ENCODE results near the gene PTPRN2.
"Not testable (repeated sequence)": the region's sequence is repeated elsewhere in the genome, so short reads cannot be mapped to it uniquely, and the experiment has no call there.

The PTPRN2 gene

DNA sequence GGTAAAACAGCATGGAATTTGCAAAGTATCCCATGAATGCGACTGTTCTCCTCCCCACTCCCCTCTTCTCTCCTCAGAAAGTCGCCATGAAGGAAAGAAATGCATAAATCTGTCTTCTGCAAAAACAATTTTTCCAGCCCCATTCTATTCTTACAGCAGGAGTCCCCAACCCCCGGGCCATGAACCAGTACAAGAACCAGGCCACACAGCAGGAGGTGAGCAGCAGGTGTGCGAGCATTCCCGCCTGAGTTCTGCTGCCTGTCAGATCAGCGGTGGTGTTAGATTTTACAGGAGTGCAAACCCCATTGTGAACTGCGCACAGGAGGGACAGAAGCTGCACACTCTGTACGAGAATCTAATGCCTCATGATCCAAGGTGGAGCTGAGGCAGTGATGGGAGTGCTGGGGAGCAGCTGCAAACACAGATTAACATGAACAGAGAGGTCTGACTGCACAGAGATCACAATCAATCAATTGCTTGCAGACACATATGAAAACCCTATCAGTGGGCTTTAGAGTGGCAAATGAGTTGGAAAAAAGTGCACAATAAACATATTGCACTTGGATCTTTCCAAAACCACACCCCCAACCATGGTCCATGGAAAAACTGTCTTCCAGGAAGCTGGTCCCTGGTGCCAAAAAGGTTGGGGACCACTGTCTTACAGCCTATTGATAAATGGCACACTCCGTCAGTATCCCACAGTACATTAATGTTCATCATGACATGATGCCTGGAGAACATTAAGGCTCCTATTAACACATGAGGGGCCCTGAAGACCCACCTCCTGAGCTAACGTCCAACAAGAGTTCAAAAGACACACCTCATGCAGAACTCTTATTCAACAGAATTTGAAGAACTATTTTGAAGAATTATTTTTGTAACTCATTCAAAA, 205.0 kb downstream of the PTPRN2 start:
- DNase-seq (ENCODE audit: low read depth, low spot score): no peak

DNA sequence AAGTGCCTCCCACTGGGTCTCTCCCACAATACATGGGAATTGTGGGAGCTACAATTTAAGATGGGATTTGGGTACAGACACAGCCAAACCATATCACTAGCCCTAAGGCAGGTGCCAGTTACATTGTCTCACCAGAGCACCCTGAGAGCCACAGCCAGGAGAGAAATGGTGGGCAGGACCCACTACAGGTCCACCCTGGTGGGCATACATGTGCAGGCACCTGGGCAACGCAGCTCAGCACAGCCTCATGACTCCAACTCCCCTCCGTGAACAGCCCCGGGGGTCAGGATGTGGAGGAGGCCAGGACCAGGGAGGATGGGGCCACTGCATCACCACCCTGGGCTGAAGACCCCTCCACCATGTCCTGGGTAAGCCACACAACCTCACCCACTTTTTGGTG, 205.7 kb downstream of the PTPRN2 start:
- no peak for DNase-seq (ENCODE audit: low read depth, low spot score)
- no peak overlapping the region for H3K27ac ChIP-seq

More for the DNA sequence above, 205.0 kb downstream of the PTPRN2 start:
- H3K27ac ChIP-seq: no peak overlapping the region

DNA sequence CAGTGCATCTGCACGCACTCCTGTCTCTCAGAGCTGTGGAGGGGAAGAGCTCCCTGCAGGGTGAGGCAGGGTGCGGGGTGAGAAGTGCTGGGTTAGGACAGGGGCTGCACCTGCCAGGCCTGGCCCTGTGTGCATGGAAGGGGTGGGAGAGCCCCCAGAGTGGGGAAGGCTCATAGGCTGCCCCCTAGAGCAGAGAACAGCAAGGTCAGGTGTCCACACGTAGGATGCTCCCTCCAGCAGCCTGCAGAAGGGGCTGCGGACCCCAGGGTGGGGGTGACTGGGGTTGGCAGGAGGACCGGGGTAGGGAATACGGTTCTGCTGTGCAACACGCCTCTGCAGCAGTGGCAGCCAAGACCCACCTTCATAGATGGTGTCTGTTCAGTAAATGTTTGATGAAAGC, 208.6 kb downstream of the PTPRN2 start:
- DNase-seq (ENCODE audit: low read depth, low spot score): no peak

DNA sequence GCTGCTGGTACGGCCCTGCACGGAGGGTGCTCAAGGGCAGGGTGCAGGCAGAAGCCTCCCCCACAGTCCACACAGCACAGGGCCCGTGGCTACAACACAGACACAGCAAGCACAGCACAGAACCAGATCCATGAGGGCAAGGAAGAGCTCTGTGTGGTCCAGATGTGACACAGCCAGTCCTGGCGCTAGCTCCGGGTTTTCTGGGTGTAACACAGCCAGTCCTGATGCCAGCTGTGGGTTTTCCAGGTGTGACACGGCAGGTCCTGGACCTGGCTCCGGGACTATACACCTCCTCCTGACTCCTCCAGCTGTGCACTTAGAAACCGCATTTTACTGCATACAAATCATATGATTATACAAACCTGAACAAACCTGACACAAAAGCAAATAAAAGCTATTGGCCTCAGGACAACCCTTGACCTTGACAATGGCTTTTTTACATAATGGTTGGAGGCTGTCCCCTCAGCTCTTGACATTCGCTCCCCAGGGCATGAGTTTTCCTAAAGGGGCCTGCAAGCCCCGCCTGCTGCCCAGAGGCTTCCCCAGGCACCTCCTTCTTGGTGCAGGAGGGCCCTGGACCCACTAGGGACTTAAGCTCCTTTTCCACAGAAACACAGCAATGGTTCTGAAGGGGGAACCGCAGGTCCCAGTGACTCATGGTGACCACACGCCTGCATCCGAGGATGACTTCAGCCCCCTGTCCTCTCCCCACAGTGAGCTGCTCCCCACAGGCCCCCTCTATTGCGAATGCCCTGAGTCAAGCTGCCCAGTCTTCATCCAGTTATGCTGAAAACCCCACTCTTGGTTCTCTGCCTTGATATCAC, 209.6 kb downstream of the PTPRN2 start:
- DNase-seq (ENCODE audit: low read depth, low spot score): no peak
- H3K27ac ChIP-seq: no peak overlapping the region

More for the DNA sequence above, 208.6 kb downstream of the PTPRN2 start:
- no peak overlapping the region for H3K27ac ChIP-seq

DNA sequence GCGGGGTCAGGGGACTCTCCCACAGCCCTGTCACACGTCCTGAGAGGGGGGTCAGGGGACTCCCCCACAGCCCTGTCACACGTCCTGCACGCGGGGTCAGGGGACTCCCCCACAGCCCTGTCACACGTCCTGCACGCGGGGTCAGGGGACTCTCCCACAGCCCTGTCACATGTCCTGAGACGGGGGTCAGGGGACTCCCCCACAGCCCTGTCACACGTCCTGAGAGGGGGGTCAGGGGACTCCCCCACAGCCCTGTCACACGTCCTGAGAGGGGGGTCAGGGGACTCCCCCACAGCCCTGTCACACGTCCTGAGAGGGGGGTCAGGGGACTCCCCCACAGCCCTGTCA, 210.8 kb downstream of the PTPRN2 start:
- not testable (repeated sequence) for H3K27ac ChIP-seq; DNase-seq (ENCODE audit: low read depth, low spot score)

DNA sequence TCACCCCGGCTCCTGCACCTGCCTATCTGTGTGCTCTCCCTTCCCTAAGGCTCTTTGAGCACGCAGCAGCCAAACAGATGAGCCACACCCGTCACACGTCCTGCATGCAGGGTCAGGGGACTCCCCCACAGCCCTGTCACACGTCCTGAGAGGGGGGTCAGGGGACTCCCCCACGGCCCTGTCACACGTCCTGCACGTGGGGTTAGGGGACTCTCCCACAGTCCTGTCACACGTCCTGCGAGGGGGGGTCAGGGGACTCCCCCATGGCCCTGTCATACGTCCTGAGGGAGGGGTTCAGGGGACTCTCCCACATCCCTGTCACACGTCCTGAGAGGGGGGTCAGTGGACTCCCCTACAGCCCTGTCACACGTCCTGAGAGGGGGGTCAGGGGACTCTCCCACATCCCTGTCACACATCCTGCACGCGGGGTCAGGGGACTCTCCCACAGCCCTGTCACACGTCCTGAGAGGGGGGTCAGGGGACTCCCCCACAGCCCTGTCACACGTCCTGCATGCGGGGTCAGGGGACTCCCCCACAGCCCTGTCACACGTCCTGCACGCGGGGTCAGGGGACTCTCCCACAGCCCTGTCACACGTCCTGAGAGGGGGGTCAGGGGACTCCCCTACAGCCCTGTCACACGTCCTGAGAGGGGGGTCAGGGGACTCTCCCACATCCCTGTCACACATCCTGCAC, 211.3 kb downstream of the PTPRN2 start:
- DNase-seq (ENCODE audit: low read depth, low spot score); H3K27ac ChIP-seq: not testable (repeated sequence)

DNA sequence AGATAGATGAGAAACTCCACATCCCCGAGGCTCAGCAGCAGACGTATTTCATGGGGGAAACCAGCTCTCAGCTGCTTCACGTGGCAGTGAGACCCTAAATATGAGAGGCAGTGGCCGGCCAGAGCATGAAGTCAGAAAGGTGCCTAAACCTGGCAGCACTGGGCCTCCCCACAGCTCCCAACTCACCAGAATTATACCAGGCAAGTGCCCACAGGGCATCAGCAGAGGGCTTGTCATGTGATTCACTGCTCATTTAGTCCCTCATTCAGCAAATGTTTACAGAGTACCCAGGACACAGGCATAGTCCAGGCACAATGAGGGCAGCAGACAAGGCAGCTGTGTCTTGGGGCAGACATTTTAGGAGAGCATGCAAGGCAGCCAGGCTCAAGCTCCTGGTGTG, 212.6 kb downstream of the PTPRN2 start:
- H3K27ac ChIP-seq: peak overlapping the region; percentile 87
- no peak for DNase-seq (ENCODE audit: low read depth, low spot score)

DNA sequence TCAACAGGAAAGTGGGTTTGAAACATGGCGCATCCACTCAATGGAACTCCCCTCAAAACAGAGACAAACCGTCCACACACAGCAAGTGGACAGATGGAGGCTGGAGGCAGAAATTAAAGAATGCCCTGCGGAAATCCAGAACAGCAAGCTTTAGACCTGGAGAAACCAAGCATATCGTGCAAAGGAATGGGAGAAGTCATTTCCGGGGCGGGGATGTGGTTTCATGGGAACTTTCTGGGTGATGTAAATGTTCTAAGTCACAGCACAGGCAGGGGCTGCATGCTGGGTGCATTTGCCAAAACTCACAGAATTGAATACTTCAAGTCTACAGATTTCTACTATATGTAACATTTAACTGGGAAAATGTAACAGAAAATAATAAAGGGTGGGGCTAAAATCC, 213.0 kb downstream of the PTPRN2 start:
- DNase-seq (ENCODE audit: low read depth, low spot score): no peak

DNA sequence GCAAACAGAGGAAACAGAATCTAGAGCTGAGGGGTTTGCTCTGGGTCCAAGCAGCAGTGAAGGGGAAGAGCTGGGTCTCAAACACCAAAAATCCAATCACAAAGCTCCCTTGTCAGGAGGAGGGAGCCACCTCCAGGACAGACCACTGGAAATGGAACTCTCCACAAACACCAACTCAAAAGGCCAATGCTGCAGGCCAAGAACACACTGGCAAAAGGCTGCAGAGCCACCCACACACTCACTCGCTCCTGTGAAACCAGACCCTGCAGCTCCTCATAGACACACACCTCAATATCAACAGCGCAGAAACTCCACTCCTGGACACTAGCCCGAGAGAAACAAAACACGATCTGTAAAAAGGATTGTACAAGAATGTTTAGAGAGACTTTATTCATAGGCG, 213.5 kb downstream of the PTPRN2 start:
- DNase-seq (ENCODE audit: low read depth, low spot score): no peak
- peak overlapping the region; percentile 87 for H3K27ac ChIP-seq

More for the DNA sequence above, 213.0 kb downstream of the PTPRN2 start:
- H3K27ac ChIP-seq: peak overlapping the region; percentile 87

DNA sequence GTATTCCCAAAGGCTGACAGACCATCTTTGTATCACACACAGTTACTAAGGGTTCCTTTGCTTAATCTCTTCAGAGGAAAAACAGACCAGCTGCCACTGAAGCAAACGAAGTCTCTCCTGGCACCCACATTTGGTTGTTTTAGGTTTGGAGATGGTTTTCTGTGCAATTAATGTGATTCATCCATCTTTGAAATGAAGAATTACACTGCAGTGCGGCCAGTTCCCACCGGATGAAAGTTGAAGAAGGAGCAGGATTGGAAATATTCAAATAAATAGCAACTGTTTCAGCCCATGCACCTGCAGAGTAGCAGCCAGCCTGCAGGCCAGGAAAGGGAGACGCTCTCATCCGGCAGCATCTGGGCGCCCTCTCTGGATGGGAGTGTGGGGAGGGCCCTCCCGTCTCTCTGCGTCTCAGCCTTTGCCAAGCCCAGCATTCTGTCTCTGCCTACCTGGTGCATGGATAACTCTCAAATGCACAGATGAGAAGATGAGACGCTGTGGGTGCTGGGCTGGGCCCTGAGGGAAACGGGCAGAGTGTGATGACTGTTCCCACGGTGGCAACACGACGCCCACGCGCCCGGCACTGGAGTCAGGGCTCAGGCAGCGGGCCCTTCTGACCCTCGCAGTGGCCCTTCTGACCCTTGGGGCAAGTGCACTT, 214.0 kb downstream of the PTPRN2 start:
- DNase-seq (ENCODE audit: low read depth, low spot score): no peak
- H3K27ac ChIP-seq: peak overlapping the region; percentile 87

DNA sequence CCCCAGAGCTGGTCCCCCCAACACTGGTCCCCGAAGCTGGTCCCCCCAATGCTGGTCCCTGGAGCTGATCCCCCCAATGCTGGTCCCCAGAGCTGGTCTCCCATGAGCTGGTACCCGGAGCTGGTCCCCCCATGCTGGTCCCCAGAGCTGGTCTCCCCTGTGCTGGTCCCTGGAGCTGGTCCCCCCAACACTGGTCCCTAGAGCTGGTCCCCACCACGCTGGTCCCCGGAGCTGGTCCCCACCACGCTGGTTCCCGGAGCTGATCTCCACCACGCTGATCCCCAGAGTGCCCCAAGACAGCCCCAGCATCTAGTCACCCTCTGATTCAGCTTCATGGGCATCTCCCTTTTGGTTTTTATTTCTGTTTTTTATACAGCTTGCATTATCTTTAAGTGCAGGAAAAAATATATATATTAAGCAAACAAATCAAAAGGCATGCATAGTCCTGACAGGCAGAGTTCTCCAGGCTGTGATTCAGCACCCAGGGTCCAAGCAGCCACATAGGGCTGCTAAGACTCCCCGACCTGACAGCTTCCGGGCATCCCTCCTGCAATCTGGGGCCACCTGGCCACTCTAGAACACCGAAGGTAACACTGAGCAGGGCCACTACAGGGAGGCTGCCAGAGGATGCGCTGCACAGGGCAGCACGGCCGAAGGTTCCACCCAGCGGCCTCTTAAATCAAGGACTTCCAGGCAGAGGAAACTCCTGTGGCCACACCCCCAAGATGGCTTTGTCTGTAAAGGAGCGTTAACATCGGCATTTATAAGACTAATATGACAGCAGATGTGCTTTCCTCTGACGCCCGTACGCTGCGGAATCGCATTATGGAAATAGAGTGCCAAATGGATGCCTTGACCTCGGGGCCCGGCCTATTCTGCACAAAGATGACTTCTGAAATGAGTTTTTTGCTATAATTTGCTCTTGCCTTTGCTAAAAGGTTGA, 215.0 kb downstream of the PTPRN2 start:
- DNase-seq (ENCODE audit: low read depth, low spot score): no peak
- H3K27ac ChIP-seq: no peak overlapping the region

DNA sequence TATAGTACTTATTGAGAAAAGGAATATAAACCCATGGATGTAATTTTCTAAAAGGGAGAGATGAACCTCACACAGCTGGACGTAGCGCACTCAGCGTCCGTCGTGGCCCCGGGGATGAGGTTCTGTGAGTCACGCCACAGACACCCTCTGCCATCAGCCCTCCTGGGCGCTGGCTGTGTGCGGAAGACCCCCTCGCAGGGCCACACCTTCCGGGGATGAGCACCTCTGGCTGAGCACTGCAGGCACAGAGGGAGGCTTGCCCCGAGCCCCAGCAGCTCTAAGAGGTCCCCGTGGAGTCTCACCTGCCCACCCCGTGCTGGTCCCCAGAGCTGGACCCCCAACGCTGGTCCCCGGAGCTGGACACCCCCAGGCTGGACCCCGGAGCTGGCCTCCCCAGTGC, 215.8 kb downstream of the PTPRN2 start:
- no peak overlapping the region for H3K27ac ChIP-seq
- DNase-seq (ENCODE audit: low read depth, low spot score): no peak

DNA sequence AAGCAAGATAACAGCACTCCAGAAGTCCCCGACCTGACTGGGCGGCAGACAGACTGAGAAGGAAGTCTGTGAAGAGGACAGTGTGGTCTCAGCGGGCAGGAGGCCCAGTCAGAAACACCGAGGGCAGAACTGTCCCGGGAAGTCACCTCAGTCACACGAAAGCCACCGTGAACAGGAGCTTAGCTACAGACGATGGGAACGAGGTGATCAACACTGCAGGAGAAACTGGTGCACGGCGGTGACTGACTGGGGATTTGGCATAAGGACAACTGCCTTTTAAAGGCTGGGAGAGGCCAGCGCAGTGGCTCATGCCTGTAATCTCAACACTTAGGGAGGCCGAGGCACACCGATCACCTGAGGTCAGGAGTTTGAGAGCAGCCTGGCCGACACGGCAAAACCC, 217.8 kb downstream of the PTPRN2 start:
- no peak overlapping the region for H3K27ac ChIP-seq
- no peak for DNase-seq (ENCODE audit: low read depth, low spot score)

DNA sequence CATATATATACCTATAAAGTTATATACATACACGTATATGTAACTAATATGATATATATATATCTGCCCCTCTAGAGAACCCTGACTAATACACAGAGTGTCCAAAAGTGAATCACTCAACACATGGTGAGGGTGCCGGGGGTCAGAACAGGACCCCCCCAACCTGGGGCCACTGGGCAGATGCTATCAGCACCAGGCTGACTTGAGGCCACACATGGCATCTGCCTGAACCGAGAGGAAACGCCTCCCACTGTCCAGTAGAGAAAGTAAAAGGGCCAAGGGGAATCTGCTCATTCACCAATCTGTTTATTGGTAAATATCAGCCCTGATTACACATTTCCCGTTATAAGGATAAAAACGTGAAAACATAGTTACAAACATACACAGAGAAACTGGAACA, 218.3 kb downstream of the PTPRN2 start:
- DNase-seq (ENCODE audit: low read depth, low spot score): no peak
- H3K27ac ChIP-seq: no peak overlapping the region

DNA sequence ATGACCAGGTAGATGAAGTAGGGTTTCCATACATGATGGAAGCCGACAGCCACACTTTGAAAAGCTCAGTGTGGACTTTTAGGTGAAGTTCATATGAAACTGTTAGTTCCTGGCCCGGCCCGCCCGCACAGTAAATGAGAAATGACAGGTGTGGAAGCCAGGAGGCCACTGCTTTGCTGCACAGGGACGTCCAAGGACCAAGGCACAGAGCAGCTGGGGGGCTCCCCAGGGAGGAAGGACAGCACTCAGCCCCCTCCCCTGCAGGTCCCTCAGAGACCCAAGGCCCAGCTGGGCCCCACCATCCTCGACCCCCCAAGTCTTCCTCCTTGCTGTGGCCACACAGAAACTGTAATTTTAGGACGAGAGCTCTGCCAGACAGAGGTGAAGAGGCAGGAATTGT, 219.2 kb downstream of the PTPRN2 start:
- no peak for DNase-seq (ENCODE audit: low read depth, low spot score)
- H3K27ac ChIP-seq: no peak overlapping the region

DNA sequence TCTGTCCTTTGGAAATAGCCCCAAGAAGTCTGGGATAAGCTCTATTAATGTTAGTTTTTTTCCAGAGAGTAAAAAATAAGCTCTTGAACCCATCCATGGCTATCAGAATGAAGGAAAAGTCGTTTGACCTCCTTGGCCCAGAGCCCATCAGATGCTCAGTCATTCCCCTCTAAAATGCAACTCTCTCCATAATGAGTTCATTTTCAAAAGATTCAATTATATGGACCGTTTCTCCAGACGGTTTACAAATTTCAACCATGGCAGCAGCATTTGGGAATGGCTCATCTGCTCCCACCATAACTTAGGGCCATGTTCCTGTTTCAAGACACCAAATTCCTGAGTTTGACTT, 220.0 kb downstream of the PTPRN2 start:
- H3K27ac ChIP-seq: no peak overlapping the region
- no peak for DNase-seq (ENCODE audit: low read depth, low spot score)

DNA sequence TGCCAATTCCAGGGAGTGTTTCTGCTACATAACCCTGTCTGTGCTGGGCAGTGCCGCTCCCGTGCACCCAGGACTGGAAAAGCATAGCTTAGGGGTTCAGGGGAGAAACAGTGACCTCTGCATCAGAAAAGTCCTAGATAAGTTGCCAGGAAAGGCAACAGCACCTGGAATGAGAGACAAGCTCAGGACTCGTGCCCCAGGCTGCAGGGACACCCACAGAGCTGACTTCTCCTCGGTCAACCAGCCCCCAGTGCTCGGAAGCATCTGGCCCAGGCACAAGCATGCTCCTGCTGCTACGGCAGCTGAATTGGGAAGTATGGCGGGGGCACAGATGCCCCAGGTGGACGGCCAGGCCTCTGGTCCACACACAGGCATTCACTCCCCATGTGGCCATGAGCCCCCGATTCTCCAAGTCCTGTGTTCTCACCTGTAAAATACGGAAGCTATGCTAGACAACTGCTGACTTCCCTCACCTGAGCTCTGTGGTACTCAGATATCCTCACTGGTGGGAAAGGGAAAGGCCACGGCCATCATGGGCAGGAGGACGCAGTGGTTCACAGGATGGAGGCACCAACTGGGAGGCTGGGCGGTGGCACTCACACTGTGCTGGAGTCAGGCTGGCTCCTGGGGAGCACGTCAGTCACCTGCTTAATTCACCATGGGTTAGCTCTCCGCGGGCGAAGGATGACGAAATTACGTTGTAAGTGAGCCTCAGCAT, 220.5 kb downstream of the PTPRN2 start:
- DNase-seq (ENCODE audit: low read depth, low spot score): no peak
- H3K27ac ChIP-seq: no peak overlapping the region

DNA sequence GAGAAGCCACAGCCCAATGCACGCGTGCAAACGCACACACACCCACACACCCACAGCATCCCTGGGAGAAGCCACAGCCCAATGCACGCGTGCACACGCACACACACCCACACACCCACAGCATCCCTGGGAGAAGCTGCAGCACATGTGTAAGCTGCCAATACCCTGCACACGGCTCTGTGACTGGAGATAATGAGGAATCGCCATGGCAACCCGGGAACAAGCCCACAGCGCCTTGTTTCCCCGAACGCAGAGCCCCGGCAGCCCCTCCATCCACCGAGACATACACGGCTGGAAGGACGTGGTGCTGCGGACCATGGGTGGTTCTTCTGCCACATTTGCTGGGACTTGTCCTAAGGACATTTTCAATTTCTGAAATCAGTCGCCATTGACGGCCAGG, 221.3 kb downstream of the PTPRN2 start:
- no peak for DNase-seq (ENCODE audit: low read depth, low spot score)
- no peak overlapping the region for H3K27ac ChIP-seq

DNA sequence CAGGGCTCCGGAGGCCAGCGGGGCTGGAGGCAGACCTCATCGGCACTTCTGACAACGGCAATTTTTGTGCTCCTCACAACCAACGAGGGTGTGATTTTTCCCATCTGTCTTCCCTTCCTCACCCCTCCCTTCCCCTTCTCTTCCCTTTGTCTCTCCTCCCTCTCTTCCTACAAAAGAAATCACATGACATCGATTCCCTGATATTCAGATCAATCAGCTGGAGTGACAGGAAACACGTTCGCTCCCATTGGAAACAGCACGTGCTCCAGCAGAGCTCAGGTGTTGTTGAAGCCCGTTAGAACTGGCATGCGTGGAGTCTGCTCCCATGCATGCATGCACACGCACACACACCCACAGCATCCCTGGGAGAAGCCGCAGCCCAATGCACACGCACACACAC, 222.4 kb downstream of the PTPRN2 start:
- DNase-seq (ENCODE audit: low read depth, low spot score): no peak
- H3K27ac ChIP-seq: no peak overlapping the region

Measured in epithelial cell of prostate (primary cell).